ENCODE measurements around the gene BBS9. TPM values are rescaled to one million over a fixed set of nuclear protein-coding genes. Genes with fewer than 3 reads are reported as not detected.

BBS9 gene
- polyA plus RNA-seq, 1 donor = 16.3 TPM

DNA sequence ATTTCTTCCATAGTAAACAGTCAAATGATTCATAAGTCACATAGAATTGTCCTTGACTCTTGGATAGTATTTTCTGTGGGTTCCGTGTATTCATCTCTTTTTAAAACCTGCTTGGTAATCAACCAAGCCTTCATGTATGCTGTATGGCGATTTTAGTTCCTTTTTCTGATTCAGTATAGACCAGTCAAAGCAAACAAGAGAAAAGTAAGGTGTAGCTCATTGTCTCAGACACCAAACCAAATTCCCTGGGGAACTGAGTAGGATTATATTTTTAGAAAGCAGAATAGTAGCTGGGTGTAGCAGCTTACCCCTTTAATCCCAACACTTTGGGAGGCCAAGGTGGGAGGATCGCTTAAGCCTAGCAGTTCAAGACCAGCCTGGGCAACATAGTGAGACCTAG is 240.5 kb downstream of the BBS9 start:
- DNase-seq = no peak

DNA sequence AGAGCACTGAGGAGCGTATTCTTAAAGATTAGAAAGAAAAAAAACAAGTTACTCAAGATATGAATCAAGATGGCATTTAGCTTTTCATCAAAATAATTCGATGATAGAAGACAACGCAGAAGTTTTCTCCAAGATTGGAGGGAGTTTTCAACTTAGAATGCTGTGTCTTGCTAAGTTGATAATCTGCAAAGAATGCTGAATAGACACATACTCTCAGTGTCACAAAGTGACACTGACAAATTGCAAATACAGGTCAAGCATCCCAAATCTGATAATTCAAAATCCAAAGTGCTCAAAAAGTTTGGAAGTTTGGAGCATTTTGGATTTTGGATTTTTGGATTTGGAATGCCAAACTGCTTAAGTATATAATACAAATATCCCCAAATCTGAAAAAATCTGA is 243.8 kb downstream of the BBS9 start:
- no peak for DNase-seq

DNA sequence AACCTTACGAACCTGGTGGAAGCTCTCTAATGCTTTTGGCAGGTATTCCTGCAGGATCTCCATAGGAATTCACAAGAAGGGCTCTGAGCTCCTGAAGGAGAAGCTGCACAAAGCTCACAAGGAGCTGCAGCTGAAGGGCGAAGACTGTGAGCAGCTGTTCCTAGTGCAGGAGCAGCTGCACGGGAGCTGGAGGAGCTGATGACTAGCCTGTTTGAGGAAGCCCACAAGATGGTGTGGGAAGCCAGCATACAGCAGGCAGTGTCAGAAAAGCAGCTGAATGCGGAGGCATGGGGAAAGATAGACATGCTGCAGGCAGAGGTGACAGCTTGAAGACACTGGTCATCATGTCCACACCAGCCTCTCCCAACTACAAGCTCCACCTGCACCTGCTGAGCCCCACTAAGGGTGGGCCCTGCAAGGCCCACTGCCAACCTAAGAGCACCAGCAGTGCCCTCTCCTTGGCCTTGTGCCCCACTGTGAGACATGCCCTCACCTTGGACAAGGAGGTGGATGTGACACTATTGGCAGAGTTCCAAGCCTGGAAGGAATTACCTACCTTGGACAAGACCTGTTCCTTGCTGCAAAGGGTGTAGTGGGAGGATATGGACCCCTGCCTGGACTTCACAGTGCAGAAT is 250.6 kb downstream of the BBS9 start:
- no peak for DNase-seq

DNA sequence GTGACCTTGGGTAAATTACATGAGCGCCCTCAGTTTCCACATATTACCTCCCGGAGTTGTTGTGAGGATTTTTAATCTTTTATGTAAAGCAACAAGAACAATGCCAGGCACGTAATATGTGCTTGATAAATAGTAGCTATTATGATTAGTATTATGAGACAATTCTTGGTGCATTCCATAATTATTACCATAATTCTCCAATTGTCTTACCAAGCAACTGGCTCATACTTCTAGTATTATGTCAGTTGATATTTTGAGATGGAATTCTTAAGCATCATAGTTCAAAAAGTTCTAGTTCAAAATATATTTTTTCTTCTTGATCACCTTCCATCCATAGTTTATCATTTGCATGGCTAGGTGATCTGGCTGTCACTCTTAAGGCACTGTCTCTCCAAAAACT is 259.0 kb downstream of the BBS9 start:
- no peak for DNase-seq

DNA sequence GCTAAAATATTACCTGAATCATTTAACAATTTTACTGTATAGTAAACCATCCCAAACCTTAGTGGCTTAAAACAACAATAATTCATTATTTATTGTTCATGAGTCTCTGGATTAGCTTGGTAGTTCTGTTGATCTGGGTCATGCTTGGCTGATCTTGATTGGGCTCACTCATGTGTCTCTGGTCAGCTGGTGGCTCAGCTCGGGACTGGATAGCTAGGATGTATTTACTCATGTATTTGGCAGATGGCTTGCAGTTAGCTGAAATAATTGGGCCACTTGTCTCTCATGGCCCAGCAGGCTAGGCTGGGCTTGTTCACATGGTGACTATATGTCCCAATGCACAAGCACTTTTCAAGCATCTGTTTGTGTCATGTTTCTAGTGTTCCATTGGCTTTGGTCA is 262.8 kb downstream of the BBS9 start:
- peak; percentile 7 for DNase-seq

DNA sequence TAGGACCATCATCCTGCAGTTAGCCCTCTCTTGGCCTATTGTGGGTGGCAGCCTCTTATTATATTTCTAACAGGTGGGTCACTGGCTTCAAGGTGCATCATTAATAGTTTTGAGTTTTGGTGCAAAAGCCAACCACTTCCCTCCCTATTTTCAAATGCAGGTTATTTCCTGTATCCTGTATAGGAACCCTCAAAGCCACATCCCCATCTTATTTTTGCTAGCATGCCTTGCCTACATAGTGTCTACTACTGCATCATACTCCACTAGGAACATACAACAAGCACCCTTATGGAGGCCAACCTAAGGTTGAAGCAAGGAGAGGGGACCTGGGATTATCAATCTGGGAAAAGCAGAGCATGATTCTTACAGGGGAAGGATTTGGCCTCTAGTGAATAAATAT is 264.4 kb downstream of the BBS9 start:
- DNase-seq = no peak

DNA sequence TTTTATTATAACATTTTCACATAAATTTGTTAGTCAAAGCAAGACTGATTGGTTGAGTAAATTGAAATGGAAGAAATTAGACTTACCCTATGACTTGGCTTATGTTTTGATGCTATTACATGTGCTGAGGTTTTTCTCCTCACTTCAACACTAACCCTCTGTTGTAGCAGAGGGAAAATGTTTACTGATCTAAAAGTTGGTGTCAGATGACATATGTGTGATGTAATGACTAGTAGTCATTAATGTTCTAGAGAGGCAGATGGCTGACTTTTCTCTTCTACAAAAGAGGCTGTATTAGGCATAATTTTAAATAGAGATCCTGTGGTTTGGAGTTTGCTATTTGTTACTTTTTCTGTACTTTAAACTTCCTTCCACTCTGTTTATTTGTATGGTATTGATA is 266.0 kb downstream of the BBS9 start:
- DNase-seq = no peak

DNA sequence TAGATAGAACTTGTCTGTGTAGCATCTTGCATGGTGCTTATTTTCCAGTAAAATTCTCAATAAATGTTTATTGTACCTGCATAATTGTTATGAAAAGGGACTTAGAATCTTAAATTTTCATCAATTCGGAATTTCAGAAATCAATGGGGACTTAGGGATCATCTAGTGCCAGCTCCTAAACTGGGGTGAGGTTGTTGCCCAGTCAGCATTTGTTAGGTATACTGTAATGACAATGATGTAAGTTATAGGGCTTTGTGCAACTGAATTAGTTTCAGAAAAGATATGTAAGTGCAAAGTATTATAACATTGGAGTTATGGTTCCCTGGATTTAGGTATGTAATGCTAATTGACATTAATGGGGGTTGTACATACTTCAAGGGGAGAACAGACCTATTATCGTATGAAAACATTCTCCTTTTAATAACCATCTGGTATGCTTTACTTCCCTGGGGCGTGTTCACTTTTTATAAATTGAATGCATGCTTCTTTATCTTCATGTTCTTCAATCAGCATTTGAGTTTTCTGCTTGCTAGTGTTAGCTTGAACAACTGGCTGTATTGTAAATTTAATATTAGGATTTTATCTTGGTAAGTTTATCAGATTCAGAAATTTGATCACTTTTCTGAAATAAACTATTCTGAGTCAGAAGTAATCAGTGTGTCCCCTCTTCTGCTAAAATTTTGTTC is 270.3 kb downstream of the BBS9 start:
- DNase-seq = no peak

DNA sequence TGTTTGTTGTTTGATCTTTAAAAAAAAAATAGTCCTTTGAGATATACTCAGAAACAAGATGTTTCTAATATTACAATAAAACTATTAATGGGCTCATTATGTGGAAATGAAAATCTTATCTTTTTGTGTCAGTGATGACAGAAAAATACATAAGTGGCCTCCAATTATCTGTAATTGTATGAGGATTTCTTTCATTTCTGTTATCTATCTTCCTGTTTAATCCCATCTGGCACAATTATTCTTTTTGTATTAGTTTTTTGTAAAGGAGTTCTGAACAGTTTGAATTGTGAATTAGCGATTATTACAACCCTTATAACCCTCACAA is 270.8 kb downstream of the BBS9 start:
- DNase-seq = no peak

DNA sequence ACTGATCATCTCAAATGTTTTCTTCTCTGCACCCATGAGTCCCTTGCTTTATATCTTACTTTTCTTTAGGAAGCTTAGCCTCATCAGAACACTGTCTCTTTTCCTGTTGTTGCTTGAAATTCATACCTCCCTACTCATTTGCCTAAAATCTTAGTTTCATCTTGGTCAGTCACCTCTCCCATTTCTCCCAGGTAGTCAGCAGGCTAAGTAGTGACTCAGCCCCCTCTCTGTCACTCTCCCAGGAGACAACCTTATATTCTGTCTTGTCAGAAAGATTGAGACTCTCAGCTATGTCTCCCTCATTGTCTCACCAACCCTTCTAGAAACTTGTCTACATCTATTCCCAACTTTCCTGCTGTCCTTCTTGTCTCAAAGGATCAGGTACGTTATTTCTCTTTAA is 280.9 kb downstream of the BBS9 start:
- DNase-seq = no peak

DNA sequence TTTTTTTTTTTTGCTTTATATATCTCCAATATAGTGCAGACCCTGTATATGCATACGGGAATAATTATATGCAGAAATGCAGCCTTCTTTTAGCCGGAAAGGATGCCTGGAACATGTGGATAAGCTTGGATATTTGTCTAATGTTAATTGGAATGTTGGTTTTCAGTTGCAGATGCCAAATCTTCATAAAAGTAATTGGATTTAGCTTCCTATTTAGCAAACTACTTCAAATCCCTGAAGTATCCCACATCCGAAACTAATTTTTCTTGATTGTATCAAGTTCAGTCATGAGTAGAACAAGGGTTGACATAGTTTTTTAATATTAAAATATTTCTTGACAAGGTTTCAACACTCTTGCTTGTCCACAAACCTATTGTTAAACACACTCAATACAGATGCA is 281.7 kb downstream of the BBS9 start:
- no peak for DNase-seq

DNA sequence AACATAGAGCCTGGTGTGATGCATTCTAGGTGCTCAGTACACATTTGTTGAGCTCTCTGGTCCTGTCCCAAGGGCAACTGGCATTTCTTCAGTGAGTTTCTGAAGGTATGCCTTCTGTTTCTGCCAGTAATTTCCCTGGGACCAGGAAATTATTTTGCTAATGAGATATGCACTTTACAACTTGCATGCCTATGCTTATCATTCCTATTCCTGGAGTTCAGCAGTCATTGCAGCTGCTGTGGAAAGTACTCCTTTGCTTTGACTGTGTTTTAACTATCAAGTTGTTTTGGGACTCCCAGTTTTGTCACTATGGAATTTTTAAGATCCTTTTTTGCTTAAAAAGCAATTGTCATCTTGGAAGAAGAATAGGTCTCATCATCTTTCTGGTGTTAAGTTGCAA is 283.0 kb downstream of the BBS9 start:
- DNase-seq = no peak

DNA sequence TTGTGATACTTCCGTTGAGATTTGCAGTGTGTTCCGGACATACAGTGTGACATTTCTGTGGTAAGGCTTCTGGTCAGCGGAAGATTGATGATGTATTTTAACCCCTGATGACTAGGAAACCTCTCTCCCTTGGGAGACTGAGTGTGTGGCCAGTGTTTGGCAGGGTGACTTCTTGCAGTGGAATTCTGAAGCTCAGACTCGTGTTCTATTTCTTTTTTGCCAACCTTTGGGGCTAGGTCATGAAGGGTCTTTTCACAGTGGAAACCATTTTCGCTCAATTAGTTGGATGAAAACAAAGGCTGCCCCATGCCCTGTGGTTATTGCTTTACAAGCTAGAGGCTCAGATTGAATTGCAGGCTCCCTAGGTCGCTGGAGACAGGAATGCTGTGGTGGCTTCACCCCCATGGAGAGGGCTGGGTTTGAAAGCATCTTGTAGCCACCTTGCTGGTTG is 288.9 kb downstream of the BBS9 start:
- DNase-seq = no peak

DNA sequence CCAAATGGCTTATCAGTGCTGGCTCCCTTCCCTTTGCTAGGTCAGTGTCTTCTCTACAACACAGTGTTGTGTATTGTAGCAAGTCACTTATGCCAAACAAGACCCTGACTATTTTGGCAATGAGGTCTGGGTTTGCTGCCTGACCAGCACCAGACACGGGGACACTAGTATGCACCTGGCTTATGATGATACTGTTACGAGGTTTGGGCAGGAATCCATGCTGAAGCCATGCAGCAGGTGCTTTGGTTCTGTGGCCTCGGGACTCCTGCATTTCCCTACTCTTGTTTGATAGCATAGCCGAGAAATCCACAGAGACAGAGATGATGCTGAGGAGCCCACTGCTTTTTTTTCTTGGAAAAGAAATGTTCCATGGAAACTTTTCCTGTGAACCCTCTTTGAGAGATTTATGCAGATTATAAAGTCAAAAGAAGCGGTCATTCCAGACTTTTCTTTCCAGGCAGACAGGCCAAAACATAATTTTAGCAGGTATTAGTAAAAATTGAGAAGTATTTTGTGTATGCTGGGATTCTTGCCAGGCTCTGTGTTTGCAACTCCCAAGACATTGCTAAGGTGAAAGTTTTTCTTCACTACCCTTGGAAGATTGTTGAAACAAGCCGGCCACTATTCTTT is 291.1 kb downstream of the BBS9 start:
- DNase-seq = no peak

DNA sequence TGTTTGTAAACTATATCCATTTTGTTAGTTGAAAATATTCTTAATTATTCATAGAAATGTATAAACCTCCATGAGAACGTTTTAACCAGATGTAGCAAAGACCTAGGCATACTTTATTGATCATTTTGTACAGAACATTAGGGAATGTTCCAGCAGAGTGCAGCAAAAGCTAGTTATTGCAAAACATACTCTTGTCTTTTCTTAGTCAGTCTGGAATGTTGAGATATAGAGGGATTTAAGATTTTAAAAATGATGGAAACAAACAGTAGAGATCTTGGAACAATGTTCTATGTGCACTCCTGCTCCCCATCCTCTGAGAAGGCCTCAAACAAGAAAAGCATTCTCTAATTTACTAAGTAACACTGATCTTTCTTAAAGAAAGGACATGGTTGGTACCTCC is 292.1 kb downstream of the BBS9 start:
- DNase-seq = no peak

DNA sequence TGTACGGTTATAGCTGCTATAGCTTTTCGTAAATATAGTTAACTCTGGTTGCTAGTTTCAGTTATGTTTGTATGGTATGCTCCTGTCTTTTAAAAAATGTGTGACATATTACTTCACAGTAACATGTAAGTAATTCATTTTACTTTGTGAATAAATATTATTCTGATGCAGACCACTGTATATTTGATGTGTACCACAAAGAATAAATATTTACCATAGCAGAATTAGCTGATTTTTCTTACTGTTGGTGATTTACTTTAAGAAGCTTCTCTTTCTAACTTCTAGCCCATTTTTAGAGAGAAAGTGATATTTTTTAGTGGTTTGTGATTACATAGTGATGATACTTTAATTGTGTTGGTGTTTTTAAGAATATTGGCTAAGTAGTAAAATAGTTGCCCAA is 292.8 kb downstream of the BBS9 start:
- DNase-seq = no peak

DNA sequence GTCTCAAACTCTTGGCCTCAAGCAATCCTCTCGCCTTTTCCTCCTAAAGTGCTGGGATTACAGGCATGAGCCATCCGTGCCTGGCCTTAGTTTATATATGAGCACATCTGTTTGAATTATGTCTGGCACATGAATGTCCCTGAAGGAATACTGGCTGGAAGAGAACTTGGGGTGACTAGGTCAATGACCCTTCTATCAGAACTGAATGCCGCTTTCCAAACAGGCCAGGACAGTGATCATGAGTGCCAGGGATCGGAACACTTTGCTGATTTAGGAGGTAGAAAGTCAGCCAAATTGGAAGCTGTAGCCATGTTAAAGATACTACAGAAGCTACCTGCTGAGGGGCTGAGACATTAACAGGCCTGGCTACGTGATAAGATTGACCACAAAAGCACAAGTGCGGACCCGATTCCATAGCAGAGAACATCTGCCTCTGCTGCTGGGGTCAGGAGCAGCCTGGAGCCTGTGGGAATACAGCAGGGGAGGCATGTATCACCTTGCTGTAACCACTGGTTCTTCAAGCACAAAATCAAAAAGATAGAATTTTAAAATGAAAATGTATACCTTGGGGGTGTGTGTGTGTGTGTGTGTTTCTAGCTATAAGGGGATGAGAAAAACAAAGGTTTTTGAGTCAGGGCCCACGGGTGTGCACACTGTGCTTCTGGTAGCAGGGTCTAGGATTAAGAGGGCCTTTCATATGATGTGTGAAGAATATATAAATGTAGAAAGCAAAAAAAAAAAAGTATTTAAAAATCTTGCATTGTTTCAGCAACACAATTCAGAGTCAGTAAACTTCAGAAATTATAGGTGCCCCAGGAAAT is 293.7 kb downstream of the BBS9 start:
- no peak for DNase-seq

DNA sequence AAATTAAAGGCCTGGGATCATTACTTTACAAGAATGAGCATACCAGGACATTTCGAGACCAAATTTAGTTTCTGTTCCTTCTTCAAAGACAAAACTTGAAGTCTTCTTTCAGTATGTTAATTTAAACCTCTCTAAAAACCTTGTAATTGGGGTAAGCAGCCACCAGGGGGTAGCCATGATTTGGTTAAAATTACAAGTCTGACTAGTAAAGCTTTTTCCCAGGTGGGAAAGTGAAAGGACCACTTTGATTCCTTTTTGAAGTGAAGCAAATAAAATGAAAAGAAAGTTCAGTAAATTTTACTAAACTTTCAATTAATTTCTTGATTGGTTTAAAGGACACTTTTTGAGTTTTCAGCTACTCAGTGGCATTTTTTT is 294.3 kb downstream of the BBS9 start:
- no peak for DNase-seq

DNA sequence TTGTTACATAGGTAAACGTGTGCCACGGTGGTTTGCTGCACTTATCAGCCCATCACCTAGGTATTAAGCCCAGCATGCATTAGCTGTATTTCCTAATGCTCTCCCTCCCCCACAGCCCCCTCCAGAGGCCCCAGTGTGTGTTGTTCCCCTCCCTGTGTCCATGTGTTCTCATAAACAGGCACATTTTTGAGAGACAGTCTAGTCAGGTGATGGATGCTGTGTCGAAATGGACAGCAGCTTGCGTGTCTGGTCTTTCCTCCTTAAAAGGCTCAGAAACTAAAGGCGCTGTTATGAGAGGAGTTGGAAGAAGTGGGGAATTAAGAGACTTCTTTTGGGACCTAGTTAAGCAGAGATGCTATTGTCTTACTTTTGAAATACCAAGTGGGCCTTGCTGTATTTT is 296.0 kb downstream of the BBS9 start:
- DNase-seq = no peak

DNA sequence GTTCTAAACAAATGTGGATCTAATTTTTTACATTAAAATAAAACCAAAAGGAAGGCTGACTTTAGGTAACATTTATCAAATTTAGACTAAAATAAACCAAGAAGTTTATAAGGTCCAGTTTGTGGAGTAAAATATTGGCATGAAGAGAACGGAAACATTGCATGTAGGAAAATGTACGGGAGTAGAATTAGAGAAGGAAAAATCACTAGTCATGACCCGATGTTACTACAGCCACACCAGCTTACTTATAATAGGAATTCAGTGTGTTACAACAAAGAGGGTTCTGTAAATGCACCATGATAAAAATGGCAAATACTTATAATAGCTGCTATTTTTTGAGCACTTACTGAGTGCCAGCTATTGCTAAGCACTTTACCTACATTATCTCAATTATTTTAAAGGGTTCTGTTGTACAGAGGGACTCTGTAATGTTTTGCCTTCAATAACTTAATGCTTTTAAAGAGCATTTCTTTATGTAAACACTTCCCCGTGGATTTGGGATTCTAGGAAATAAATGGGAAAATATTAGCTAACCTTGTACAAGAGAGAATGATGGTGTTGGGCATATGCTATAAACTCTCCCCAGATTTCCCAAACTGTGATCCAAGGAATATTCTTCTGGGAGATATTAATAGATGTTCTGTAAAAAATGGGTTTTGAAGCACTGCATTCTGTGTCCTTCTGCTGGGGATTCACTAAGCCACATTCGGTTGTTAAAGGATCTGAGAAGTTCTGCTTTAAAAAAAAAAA is 296.7 kb downstream of the BBS9 start:
- DNase-seq = no peak

DNA sequence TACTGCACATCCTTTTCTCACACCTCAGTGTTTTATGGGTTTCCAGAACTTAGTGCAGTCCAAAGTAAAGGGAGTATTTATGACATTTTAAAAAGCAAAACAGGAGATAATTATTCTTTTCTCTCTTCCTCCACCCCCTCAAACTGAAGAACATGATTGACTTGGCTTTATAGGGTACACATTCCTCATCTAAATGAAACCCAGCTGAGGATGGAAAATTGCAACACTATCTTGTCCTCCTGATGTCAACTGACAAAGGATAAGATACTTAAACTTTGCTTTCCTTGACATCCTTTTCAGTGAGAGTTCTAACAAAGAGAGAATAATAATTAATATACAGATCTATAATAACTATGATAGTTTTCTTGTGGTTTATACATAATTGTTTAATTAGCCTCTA is 299.1 kb downstream of the BBS9 start:
- no peak for DNase-seq

DNA sequence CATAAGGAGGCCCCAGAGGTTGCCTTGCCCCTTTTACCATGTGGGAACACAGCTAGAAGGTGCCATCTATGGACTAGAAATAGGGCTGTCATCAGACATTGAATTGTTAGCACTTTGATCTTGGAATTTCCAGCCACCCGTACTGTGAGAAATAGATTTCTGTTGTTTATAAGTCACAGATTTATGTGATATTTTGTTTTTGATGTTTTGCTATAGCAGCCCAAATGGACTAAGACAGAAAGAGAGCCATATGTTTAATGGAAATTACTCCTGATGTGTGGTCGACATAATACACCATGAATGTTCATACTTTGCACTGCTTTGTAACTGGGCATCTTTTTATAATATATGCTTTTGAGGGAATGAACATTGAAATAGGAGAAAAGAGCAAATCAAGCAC is 302.2 kb downstream of the BBS9 start:
- no peak for DNase-seq
